Right atrium auricular region (tissue), 2 donors: ENCODE measurements around the gene HEXD. TPM values are rescaled to one million over a fixed set of nuclear protein-coding genes. Genes with fewer than 3 reads are reported as not detected.

Experiments used
- DNase-seq: peaks from one replicate; pipeline ENCODE4 v3.0.0-alpha.2; 2019; ENCODE audit warnings: low spot score
- H3K27ac ChIP-seq, 2 donors: fragments of 200-600 bp; sonication (generic); 1 replicate in 1 of 2; 2 replicates in 1 of 2; pipeline ENCODE4 v1.5.1; 2016 to 2019
- H3K27me3 ChIP-seq, 2 donors: fragments of 200-600 bp; sonication (generic); one replicate each; pipeline versions ENCODE4 v1.5.1 to v1.6.0; 2017 to 2019
- H3K36me3 ChIP-seq: fragments of 200-600 bp; sonication (generic); one replicate; pipeline ENCODE4 v1.5.1; 2016
- H3K4me1 ChIP-seq, 2 donors: fragments of 200-600 bp; sonication (generic); one replicate each; pipeline versions ENCODE4 v1.5.1 to v1.6.0; 2017 to 2019
- H3K4me3 ChIP-seq, 2 donors: fragments of 200-600 bp; sonication (generic); 1 replicate in 1 of 2; 2 replicates in 1 of 2; pipeline ENCODE4 v1.5.1; 2017 to 2019; ENCODE audit warnings: mild to moderate bottlenecking in 1 of 2, moderate library complexity in 1 of 2
- H3K9me3 ChIP-seq, 2 donors: fragments of 200-600 bp; sonication (generic); one replicate each; pipeline ENCODE4 v1.5.1; 2019
- total RNA-seq, 2 donors: library from RNA; depleted of rRNA; stranded (reverse); fragments of >200 nt; gene quantifications; one replicate each; pipeline ENCODE4 v1.1.0, GENCODE V29; 2016
- TF ChIP-seq, protein P1 (sequence below), 2 donors: fragments of 200-600 bp; sonication (generic); IDR thresholded peaks; one replicate each; pipeline ENCODE4 v1.5.1; 2019; ENCODE audit warnings: antibody characterized with exemption in 2 of 2

HEXD gene
- total RNA-seq, 2 donors from 2014 or later: 11.3 to 15.6 TPM

DNA sequence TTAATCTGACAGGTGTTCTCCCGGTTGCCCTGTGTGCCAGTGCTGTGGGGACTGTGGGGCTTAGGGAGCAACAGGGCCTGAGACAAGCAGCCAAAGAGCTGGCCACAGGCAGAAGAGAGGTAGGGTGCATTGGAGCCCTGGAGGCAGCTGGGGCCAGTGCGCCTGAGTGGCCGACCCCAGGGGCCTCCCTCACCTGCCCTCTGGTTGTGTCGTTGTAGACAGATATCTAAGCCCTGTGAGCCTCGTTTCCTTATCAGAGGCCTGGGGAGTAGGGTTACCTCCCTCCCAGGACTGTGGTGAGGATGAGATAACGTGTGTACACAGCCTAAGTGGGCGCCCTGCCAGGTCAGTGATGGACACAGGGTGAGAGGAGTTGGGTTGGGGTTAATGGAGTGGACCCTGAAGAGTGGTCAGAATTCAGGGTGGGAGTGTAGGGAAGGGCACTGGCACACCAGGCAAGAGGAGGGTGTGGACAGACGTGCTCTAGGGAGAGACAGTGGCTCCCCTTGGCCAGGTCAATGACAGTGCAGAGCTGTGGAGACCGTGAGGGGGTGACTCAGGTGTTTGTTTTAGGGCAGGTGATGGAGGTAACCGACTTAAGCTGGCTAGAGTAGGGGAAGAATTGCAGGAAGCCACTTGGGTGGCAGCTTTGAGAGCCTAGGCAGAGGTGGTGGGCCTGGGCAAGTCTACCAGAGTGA, 43.8 kb downstream of the HEXD start:
- no peak for DNase-seq
- H3K4me1 ChIP-seq: peaks cover 0 to 32% of the 10 kb centered on the region in 2 donors
- H3K27ac ChIP-seq: no peak overlapping the region
- H3K4me3 ChIP-seq: no peak overlapping the region
- TF ChIP-seq, protein P1, sequence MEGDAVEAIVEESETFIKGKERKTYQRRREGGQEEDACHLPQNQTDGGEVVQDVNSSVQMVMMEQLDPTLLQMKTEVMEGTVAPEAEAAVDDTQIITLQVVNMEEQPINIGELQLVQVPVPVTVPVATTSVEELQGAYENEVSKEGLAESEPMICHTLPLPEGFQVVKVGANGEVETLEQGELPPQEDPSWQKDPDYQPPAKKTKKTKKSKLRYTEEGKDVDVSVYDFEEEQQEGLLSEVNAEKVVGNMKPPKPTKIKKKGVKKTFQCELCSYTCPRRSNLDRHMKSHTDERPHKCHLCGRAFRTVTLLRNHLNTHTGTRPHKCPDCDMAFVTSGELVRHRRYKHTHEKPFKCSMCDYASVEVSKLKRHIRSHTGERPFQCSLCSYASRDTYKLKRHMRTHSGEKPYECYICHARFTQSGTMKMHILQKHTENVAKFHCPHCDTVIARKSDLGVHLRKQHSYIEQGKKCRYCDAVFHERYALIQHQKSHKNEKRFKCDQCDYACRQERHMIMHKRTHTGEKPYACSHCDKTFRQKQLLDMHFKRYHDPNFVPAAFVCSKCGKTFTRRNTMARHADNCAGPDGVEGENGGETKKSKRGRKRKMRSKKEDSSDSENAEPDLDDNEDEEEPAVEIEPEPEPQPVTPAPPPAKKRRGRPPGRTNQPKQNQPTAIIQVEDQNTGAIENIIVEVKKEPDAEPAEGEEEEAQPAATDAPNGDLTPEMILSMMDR (IDR thresholded peaks at IDR 0.05): no peak
- H3K9me3 ChIP-seq: no peaks in the 10 kb centered on the region
- H3K27me3 ChIP-seq: no peaks in the 10 kb centered on the region
- H3K36me3 ChIP-seq: peaks cover 61% of the 10 kb centered on the region

DNA sequence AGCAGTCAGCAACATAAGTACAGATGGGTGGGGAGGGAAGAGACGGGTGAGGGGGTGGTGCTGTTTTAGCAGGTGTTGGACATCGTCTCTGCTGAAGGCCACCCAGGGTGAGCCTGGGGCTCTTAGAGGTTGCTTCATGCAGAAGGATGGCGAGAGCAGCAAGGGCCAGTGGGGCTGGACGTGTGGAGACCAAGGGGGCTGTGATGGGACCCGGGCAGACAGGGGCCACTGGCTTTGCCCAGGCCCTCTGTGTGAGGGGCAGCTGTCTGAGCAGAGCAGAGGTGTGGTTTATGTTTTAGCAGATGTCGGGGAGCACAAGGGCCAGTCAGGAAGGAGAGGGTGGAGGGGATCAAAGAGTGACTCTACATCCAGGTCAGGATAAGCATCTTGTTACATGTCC, 45.2 kb downstream of the HEXD start:
- H3K27ac ChIP-seq: peak overlapping the region; percentile 55 to 67
- H3K36me3 ChIP-seq: peaks cover 74% of the 10 kb centered on the region
- TF ChIP-seq, protein P1 (IDR thresholded peaks at IDR 0.05): no peak
- peaks cover 0 to 25% of the 10 kb centered on the region in 2 donors for H3K4me1 ChIP-seq
- H3K9me3 ChIP-seq: no peaks in the 10 kb centered on the region
- no peak overlapping the region for H3K4me3 ChIP-seq
- no peaks in the 10 kb centered on the region for H3K27me3 ChIP-seq
- no peak for DNase-seq

DNA sequence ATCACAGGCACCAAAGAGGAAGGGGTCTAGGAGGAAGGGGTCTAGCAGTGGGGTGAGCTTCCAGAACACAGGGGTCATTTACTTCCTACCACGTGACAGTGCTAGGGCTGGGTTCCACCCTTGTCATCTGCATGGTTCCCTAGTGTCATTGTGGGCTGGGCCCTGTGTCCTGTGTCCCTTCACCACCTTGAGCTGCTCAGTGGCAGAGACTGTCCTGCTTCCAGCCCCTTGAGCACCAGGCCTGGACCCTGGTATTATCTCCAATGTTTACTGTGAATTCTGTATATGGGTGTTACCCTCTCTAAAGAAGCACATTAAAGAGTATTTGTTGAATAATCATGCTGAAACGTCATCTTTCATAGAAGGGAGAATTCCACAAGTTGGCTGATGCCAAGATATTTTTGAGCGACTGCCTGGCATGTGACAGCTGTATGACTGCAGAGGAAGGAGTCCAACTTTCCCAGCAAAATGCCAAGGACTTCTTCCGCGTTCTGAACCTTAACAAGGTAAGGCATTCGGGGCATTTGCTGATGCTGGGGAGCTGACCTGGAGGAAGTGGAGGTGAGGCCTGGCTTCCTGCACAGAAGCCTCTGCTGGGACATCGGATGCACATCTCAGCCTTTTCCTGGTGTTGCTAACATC, 45.9 kb downstream of the HEXD start:
- H3K27me3 ChIP-seq: no peaks in the 10 kb centered on the region
- peak overlapping the region; percentile 55 to 67 for H3K27ac ChIP-seq
- DNase-seq: no peak
- H3K4me3 ChIP-seq: no peak overlapping the region
- peaks cover 0 to 25% of the 10 kb centered on the region in 2 donors for H3K4me1 ChIP-seq
- H3K36me3 ChIP-seq: peaks cover 80% of the 10 kb centered on the region
- TF ChIP-seq, protein P1 (IDR thresholded peaks at IDR 0.05): no peak
- no peaks in the 10 kb centered on the region for H3K9me3 ChIP-seq

DNA sequence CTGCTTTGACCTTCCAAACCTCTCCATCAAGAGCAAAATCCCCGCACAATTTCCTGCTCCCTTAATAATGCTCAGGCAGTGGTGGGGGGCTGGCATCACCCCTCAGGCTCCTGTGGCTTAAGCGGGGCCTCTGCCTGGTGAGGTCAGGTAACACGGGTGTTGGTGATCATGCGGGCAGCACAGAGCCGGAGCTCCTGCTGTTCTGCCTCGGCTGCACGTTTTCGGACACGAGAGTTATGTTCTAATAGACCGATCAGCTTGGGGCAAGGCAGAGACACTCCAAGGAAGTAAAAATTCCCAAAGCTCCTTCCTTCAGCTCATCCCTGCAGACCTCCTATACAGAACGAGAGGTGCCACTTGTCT, 46.4 kb downstream of the HEXD start:
- TF ChIP-seq, protein P1 (IDR thresholded peaks at IDR 0.05): no peak
- H3K36me3 ChIP-seq: peaks cover 85% of the 10 kb centered on the region

DNA sequence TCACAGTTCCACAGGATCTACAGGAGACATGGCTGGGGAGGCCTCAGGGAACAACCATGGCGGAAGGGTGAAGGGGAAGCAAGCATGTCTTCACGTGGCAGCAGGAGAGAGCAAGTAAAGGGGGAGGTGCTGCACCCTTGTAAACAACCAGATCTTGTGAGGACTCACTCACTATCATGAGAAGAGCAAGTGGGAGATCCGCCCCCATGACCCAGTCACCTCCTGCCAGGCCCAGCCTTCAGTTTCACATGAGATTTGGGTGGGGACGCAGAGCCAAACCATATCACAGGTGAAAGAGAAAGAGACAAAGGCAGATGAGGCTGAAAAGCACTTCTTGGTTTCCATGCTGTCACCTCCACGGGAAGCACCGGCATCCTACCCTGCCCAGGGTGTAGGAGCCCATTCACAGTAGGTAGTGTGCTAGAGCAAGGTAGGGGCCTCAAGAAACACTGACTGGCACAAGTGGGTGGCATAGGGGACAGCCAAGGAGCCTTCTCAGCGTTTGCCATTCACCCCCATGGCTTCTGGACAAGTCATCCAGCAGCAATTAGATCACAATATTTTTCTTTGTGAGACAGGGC, 47.0 kb downstream of the HEXD start:
- TF ChIP-seq, protein P1 (IDR thresholded peaks at IDR 0.05): no peak
- H3K36me3 ChIP-seq: peaks cover 88% of the 10 kb centered on the region
- H3K9me3 ChIP-seq: no peaks in the 10 kb centered on the region
- peaks cover 0 to 18% of the 10 kb centered on the region in 2 donors for H3K4me1 ChIP-seq
- no peaks in the 10 kb centered on the region for H3K27me3 ChIP-seq
- H3K4me3 ChIP-seq: no peak overlapping the region
- DNase-seq: no peak
- H3K27ac ChIP-seq: peak overlapping the region in 1 of 2 donors; percentile 67

More for the DNA sequence above, 46.4 kb downstream of the HEXD start:
- no peaks in the 10 kb centered on the region for H3K27me3 ChIP-seq
- H3K27ac ChIP-seq: peak overlapping the region; percentile 55 to 67
- no peaks in the 10 kb centered on the region for H3K9me3 ChIP-seq
- no peak for DNase-seq
- peaks cover 0 to 20% of the 10 kb centered on the region in 2 donors for H3K4me1 ChIP-seq
- no peak overlapping the region for H3K4me3 ChIP-seq
